Measurements from ENCODE around the gene MOB3B. TPM values are rescaled to one million over a fixed set of nuclear protein-coding genes. Genes with fewer than 3 reads are reported as not detected.

The MOB3B gene
- total RNA-seq, result 11.0 TPM

DNA sequence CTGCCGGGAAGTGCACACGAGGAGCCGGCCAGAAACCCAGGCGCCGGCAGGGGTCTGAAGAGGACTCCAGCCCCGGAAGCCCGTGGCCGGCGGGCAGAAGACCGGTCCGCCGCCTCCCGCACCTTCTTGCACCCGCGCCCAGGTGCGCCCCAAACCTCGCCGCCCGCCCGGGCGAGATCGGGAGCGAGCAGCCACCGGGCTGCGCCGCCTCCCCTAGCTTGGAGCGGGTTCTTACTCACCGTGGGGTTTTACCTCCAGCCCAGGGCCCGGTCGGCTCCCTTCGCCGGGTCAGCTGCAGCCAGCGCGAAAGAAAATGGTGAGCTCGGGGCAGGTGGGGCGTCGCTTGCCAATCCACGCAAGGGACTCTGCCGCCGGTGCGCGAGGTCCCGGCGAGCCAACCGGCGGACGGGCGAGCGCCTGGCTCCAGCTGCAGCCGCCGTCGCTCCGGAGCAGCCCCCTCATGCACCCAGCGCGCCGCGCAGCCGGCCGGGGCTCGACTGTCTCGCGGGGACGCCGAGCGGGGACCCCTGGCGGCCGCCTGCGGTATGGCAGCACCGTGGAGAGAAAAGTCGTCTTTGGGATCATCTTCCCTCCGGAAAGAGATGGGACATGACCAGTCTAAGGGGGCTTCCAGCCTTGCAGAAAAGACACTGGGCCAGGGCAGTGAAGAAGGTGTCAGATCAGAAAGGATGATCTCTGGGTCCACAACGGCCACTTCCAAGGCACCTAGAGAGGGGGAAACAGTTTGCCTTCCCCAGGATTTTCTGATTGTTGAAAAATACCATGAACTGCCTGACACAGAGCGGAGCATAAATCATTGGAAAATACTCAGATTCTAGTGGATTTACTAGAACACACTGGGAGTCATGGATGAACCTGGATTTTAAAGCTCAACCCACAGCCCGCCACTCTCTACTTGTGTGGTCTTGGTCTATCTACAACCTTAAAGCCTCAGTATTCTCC is at the start of gene MOB3B:
Gene MOB3B (minus strand): TSS at position 499 of the 963 bp plus-strand sequence. CDS start 74,264 bp downstream, outside the sequence.
- Histone ChIP-seq H3K9me3 (no peaks in the 10 kb centered on the region), H3K27ac (peak within 1 kb of the TSS; percentile 93), H3K4me3 (peak within 1 kb of the TSS; percentile 65 to 93), H3K36me3 (no peaks in the 10 kb centered on the region), H3K4me1 (peaks cover 57% of the 10 kb centered on the region), H3K27me3 (no peaks in the 10 kb centered on the region)
- no peak for DNase-seq (ENCODE audit: extremely low spot score in 2 of 2)
- intact Hi-C loops (cut with DNase I), result no loop called here
- no peak for TF ChIP-seq POLR2A (IDR thresholded peaks at IDR 0.05)
- TF ChIP-seq POLR2AphosphoS5 (IDR thresholded peaks at IDR 0.05; ENCODE audit: insufficient read depth in 1 of 2, low read depth in 1 of 2), result no peak
- TF ChIP-seq, protein P1, sequence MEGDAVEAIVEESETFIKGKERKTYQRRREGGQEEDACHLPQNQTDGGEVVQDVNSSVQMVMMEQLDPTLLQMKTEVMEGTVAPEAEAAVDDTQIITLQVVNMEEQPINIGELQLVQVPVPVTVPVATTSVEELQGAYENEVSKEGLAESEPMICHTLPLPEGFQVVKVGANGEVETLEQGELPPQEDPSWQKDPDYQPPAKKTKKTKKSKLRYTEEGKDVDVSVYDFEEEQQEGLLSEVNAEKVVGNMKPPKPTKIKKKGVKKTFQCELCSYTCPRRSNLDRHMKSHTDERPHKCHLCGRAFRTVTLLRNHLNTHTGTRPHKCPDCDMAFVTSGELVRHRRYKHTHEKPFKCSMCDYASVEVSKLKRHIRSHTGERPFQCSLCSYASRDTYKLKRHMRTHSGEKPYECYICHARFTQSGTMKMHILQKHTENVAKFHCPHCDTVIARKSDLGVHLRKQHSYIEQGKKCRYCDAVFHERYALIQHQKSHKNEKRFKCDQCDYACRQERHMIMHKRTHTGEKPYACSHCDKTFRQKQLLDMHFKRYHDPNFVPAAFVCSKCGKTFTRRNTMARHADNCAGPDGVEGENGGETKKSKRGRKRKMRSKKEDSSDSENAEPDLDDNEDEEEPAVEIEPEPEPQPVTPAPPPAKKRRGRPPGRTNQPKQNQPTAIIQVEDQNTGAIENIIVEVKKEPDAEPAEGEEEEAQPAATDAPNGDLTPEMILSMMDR (IDR thresholded peaks at IDR 0.05), result peak; percentile 74 to 98 (median 94)

DNA sequence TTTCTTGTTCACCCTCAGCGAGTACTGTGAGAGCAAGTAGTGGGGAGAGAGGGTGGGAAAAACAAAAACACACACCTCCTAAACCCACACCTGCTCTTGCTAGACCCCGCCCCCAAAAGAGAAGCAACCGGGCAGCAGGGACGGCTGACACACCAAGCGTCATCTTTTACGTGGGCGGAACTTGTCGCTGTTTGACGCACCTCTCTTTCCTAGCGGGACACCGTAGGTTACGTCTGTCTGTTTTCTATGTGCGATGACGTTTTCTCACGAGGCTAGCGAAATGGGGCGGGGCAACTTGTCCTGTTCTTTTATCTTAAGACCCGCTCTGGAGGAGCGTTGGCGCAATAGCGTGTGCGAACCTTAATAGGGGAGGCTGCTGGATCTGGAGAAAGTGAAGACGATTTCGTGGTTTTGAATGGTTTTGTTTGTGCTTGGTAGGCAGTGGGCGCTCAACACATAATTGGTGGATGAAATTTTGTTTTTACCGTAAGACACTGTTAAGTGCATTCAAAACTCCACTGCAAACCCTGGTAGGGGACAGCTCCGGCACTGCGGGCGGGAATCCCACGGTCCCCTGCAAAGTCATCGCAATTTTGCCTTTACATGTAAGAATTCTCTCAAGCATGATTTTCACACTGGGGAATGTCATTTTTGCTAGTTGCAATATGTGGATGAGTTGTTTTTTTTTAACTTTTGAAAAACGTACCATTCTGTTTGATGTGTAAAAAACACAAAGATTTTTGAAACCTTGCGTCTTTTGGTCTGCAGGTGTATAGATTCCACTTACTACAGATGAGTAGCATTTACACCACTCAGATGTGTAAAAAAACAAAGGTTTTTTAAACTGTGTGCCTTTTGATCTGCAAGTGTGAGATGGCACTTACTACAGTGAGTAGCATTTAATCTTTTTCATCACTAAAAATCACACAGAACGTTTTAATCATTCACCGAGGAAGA is 44.3 kb upstream of the MOB3B start:
- H3K4me1 ChIP-seq, result peaks cover 10% of the 10 kb centered on the region
- no peaks in the 10 kb centered on the region for H3K9me3 ChIP-seq
- no peaks in the 10 kb centered on the region for H3K27me3 ChIP-seq
- intact Hi-C loops (cut with DNase I), result loop anchor here (10.0 kb wide), 1 partner anchor 619 kb away; the partner anchor contains the start of gene IFT74
- no peaks in the 10 kb centered on the region for H3K36me3 ChIP-seq
- peak in 1 of 2 donors; percentile 77 for TF ChIP-seq POLR2A (IDR thresholded peaks at IDR 0.05)
- TF ChIP-seq, protein P1 (IDR thresholded peaks at IDR 0.05), result peak in 1 of 3 experiments; percentile 15
- peak; percentile 74 to 99 for TF ChIP-seq POLR2AphosphoS5 (IDR thresholded peaks at IDR 0.05; ENCODE audit: insufficient read depth in 1 of 2, low read depth in 1 of 2)
- DNase-seq (ENCODE audit: extremely low spot score in 2 of 2), result peak; percentile 100
- H3K4me3 ChIP-seq, result peak overlapping the region; percentile 65 to 66
- H3K27ac ChIP-seq, result peak overlapping the region; percentile 98

DNA sequence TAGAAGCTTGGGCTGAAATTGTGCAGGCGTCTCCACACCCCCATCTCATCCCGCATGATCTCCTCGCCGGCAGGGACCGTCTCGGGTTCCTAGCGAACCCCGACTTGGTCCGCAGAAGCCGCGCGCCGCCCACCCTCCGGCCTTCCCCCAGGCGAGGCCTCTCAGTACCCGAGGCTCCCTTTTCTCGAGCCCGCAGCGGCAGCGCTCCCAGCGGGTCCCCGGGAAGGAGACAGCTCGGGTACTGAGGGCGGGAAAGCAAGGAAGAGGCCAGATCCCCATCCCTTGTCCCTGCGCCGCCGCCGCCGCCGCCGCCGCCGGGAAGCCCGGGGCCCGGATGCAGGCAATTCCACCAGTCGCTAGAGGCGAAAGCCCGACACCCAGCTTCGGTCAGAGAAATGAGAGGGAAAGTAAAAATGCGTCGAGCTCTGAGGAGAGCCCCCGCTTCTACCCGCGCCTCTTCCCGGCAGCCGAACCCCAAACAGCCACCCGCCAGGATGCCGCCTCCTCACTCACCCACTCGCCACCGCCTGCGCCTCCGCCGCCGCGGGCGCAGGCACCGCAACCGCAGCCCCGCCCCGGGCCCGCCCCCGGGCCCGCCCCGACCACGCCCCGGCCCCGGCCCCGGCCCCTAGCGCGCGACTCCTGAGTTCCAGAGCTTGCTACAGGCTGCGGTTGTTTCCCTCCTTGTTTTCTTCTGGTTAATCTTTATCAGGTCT is 43.5 kb upstream of the MOB3B start, which contains the start of gene C9orf72:
Gene C9orf72 (minus strand): TSS at position 564 of the 716 bp plus-strand sequence. CDS start 6,361 bp downstream, outside the sequence.
- H3K4me3 ChIP-seq, result peak within 1 kb of the TSS; percentile 65 to 66
- peak within 1 kb of the TSS; percentile 98 for H3K27ac ChIP-seq
- H3K9me3 ChIP-seq, result no peaks in the 10 kb centered on the region
- peak in 1 of 2 donors; percentile 95 for DNase-seq (ENCODE audit: extremely low spot score in 2 of 2)
- H3K36me3 ChIP-seq, result no peaks in the 10 kb centered on the region
- TF ChIP-seq, protein P1 (IDR thresholded peaks at IDR 0.05), result no peak
- TF ChIP-seq POLR2AphosphoS5 (IDR thresholded peaks at IDR 0.05; ENCODE audit: insufficient read depth in 1 of 2, low read depth in 1 of 2) (peak in 1 of 2 donors; percentile 82), POLR2A (IDR thresholded peaks at IDR 0.05) (peak in 1 of 2 donors; percentile 93)
- H3K4me1 ChIP-seq, result peaks cover 10% of the 10 kb centered on the region
- intact Hi-C loops (cut with DNase I), result loop anchor here (10.0 kb wide), 1 partner anchor 618 kb away; the partner anchor contains the start of gene IFT74
- H3K27me3 ChIP-seq, result no peaks in the 10 kb centered on the region

DNA sequence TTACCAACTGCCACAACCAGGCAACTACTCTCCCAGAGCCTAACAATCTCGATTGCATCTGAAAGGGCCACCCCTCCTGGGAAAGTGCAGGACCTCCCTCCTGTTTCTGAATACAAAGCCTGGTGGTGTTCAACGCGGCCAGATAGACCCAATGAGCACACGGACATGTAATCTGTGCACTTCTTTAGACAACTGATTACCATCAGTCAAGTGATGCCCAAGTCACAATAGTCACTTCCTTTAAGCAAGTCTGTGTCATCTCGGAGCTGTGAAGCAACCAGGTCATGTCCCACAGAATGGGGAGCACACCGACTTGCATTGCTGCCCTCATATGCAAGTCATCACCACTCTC is 42.9 kb upstream of the MOB3B start:
- Histone ChIP-seq H3K4me3 (peak overlapping the region; percentile 65 to 66), H3K27me3 (no peaks in the 10 kb centered on the region), H3K9me3 (no peaks in the 10 kb centered on the region), H3K27ac (peak overlapping the region; percentile 98), H3K4me1 (peaks cover 10% of the 10 kb centered on the region), H3K36me3 (no peaks in the 10 kb centered on the region)
- DNase-seq (ENCODE audit: extremely low spot score in 2 of 2), result no peak
- intact Hi-C loops (cut with DNase I), result loop anchor here (10.0 kb wide), 1 partner anchor 618 kb away; the partner anchor contains the start of gene IFT74
- TF ChIP-seq POLR2AphosphoS5 (IDR thresholded peaks at IDR 0.05; ENCODE audit: insufficient read depth in 1 of 2, low read depth in 1 of 2), result no peak
- TF ChIP-seq POLR2A (IDR thresholded peaks at IDR 0.05), result peak in 1 of 2 donors; percentile 38

Data from vagina (tissue), 2 donors.